OCI-LY3 (cell line): ENCODE data around the gene CRIP3.

Source experiments
- H2AFZ ChIP-seq: fragments of 200-600, 300-600 bp; shearing (Covaris generic); 2 replicates; pipeline ENCODE4 v1.6.0; 2014; ENCODE audit warnings: antibody characterized with exemption, low read depth, low read length
- H3K27ac ChIP-seq: fragments of 200-600, 300-600 bp; sonication (generic); 2 replicates; pipeline ENCODE4 v1.5.1; 2014; ENCODE audit warnings: mild to moderate bottlenecking, low read length, moderate library complexity, mixed read lengths
- H3K27me3 ChIP-seq: fragments of 200-600, 300-600 bp; sonication (generic); 2 replicates; pipeline ENCODE4 v1.6.1; 2014; ENCODE audit warnings: low read depth, low read length, mixed read lengths
- H3K36me3 ChIP-seq: fragments of 200-600, 300-600 bp; sonication (generic); replicated peaks from 2 replicates; pipeline ENCODE3; 2014; ENCODE audit warnings: low read depth, low read length, mixed read lengths
- H3K4me1 ChIP-seq: fragments of 300-600, 200-600 bp; sonication (generic); 2 replicates; pipeline ENCODE4 v1.6.1; 2014; ENCODE audit warnings: low read length, mixed read lengths
- H3K4me2 ChIP-seq: fragments of 200-600, 300-600 bp; sonication (generic); 2 replicates; pipeline ENCODE4 v1.6.1; 2014; ENCODE audit warnings: low read length, mixed read lengths
- H3K4me3 ChIP-seq: fragments of 300-600, 200-600 bp; sonication (generic); 2 replicates; pipeline ENCODE4 v1.5.1; 2014; ENCODE audit warnings: antibody characterized with exemption, mild to moderate bottlenecking, low read length, moderate library complexity
- H3K79me2 ChIP-seq: fragments of 300-600, 200-600 bp; shearing (Covaris generic); 2 replicates; pipeline ENCODE4 v1.6.1; 2014; ENCODE audit warnings: mild to moderate bottlenecking, low read length, mixed read lengths
- H3K9ac ChIP-seq: fragments of 300-600, 200-600 bp; shearing (Covaris generic); 2 replicates; pipeline ENCODE4 v1.6.0; 2014; ENCODE audit warnings: mild to moderate bottlenecking, low read length, moderate library complexity
- H3K9me3 ChIP-seq: fragments of 200-600, 300-600 bp; shearing (Covaris generic); 2 replicates; pipeline ENCODE4 v1.6.1; 2014; ENCODE audit warnings: low read length, mixed read lengths; ENCODE audit not compliant: insufficient read depth
- H4K20me1 ChIP-seq: fragments of 200-600, 300-600 bp; sonication (generic); 2 replicates; pipeline ENCODE4 v1.6.1; 2016; ENCODE audit warnings: low read length, mixed read lengths; ENCODE audit not compliant: insufficient read depth
- EZH2phosphoT487 ChIP-seq: fragments of 200-600 bp; shearing (Covaris generic); IDR thresholded peaks from 2 replicates; pipeline ENCODE4 v1.6.1; 2018; ENCODE audit warnings: antibody characterized with exemption, mixed run types, low read depth
- TF ChIP-seq, protein P1 (sequence below): fragments of 200-600, 300-600 bp; sonication (generic); IDR thresholded peaks from 2 replicates; pipeline ENCODE4 v1.5.1; 2014; ENCODE audit warnings: antibody characterized with exemption, low read length, low read depth

The CRIP3 gene

DNA sequence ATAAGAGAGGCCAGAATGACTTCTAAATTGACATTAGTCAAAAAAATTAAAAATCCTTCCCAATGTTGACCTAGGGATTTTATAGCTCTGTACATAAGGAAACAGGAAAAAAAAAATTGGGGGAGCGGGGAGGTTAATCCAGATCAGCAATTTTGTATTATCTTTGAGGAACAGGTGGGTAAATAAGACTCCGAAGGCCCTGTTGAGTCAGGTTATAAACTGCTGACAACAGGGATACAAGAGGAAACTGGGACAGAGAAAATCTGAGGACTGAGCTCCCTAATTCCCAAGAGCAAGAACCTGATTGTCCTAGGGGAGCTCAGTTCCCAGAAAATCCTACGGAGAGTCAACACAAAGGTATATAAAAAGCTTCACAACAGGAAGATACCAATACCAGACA is 26.8 kb upstream of the CRIP3 start:
- H4K20me1 ChIP-seq = no peaks in the 10 kb centered on the region
- H3K79me2 ChIP-seq = peaks cover 15% of the 10 kb centered on the region
- TF ChIP-seq EZH2phosphoT487 = no peak
- TF ChIP-seq, protein P1, sequence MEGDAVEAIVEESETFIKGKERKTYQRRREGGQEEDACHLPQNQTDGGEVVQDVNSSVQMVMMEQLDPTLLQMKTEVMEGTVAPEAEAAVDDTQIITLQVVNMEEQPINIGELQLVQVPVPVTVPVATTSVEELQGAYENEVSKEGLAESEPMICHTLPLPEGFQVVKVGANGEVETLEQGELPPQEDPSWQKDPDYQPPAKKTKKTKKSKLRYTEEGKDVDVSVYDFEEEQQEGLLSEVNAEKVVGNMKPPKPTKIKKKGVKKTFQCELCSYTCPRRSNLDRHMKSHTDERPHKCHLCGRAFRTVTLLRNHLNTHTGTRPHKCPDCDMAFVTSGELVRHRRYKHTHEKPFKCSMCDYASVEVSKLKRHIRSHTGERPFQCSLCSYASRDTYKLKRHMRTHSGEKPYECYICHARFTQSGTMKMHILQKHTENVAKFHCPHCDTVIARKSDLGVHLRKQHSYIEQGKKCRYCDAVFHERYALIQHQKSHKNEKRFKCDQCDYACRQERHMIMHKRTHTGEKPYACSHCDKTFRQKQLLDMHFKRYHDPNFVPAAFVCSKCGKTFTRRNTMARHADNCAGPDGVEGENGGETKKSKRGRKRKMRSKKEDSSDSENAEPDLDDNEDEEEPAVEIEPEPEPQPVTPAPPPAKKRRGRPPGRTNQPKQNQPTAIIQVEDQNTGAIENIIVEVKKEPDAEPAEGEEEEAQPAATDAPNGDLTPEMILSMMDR = no peak
- no peak overlapping the region for H3K4me2 ChIP-seq
- H3K27ac ChIP-seq = no peak overlapping the region
- H3K9ac ChIP-seq = no peak overlapping the region
- no peaks in the 10 kb centered on the region for H3K27me3 ChIP-seq
- peaks cover 73% of the 10 kb centered on the region for H3K4me1 ChIP-seq
- H3K9me3 ChIP-seq = no peaks in the 10 kb centered on the region
- H2AFZ ChIP-seq = no peak overlapping the region
- no peak overlapping the region for H3K4me3 ChIP-seq
- peaks cover 47% of the 10 kb centered on the region for H3K36me3 ChIP-seq

DNA sequence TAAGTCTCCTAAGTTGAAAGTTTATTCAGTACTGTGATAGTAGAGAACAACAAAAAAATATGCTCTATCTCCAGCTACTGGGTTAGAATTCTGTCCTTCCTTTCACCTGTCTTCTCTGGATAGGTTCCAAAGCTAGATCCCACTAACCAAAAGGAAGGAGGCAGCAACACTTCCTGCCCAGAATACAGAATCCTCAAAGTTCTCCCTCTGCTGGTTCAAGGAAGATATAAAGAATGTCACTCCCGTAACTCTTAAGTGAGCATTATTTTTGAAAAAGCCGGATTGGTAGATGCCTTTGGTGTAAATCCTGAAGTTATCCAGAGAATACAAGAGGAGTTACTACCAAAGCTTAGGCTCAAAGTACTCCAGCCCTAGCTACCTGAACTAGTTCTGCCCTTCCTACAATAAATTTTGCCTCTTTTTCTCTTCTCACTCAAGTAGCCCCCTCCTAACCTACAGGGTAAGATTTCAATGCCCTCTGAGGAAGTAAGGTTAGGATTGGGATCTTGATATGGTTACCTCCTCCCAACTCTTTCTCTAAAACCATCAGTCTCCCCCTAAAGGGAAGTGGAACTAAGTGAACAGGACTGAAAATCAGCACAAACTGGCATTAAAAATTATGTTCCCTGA is 26.0 kb upstream of the CRIP3 start:
- H2AFZ ChIP-seq = no peak overlapping the region
- TF ChIP-seq, protein P1 = peak; percentile 61
- no peak for TF ChIP-seq EZH2phosphoT487
- H3K27ac ChIP-seq = 0 out of 2 replicates have a peak overlapping the region, but pooled peaks have one; percentile 2
- peaks cover 64% of the 10 kb centered on the region for H3K4me1 ChIP-seq
- no peaks in the 10 kb centered on the region for H4K20me1 ChIP-seq
- no peak overlapping the region for H3K9ac ChIP-seq
- peak overlapping the region; percentile 6 for H3K4me2 ChIP-seq
- H3K27me3 ChIP-seq = no peaks in the 10 kb centered on the region
- peaks cover 15% of the 10 kb centered on the region for H3K79me2 ChIP-seq
- no peaks in the 10 kb centered on the region for H3K9me3 ChIP-seq
- H3K4me3 ChIP-seq = no peak overlapping the region
- H3K36me3 ChIP-seq = peaks cover 38% of the 10 kb centered on the region

DNA sequence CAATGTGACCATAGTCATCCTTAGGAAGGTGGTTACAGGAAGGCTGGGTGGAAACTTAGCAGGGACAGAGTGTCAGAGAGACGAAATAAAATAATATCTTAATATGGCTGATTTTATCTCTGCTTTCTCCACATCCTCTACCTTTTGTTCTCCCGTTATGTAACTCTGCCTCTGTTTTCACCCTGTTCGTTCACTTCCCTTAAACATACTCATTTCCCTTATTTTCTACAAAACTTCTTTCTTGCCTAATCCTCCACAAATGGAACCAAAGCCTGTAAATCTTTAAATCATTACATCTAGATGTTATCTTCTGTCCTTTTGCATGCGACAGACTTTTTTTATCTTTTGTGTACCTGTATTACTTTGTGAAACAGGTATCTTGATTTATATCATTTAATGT is 23.3 kb upstream of the CRIP3 start:
- H3K27ac ChIP-seq = no peak overlapping the region
- no peak overlapping the region for H3K4me3 ChIP-seq
- no peaks in the 10 kb centered on the region for H3K27me3 ChIP-seq
- TF ChIP-seq, protein P1 = no peak
- TF ChIP-seq EZH2phosphoT487 = no peak
- peaks cover 5% of the 10 kb centered on the region for H3K79me2 ChIP-seq
- peaks cover 37% of the 10 kb centered on the region for H3K4me1 ChIP-seq
- H3K4me2 ChIP-seq = peak overlapping the region; percentile 20
- peaks cover 32% of the 10 kb centered on the region for H3K36me3 ChIP-seq
- H3K9ac ChIP-seq = no peak overlapping the region
- no peaks in the 10 kb centered on the region for H3K9me3 ChIP-seq
- H4K20me1 ChIP-seq = no peaks in the 10 kb centered on the region
- no peak overlapping the region for H2AFZ ChIP-seq

DNA sequence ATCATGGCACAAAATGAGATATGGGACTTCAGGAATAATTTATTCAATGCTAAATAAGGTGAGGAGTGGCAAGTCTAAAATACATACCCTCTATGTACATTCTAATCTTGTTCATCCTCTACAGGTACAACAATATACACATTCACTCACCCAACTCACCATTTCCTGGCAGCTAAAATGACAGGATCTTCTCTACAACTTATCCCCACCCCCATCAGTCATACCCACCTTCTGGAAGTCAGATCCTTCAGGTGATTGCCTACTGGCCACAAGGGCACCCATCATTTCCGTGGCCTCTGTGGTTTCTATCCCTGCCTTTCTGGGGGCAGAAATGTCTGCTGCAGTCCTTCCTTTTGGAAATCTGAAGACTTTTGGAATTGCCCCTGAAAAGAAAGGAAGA is 22.8 kb upstream of the CRIP3 start:
- no peaks in the 10 kb centered on the region for H4K20me1 ChIP-seq
- no peak for TF ChIP-seq EZH2phosphoT487
- TF ChIP-seq, protein P1 = no peak
- H3K4me1 ChIP-seq = peaks cover 34% of the 10 kb centered on the region

More for the DNA sequence above, 22.8 kb upstream of the CRIP3 start:
- Histone ChIP-seq H3K4me3 (no peak overlapping the region), H3K27ac (no peak overlapping the region), H3K9me3 (no peaks in the 10 kb centered on the region), H3K36me3 (peaks cover 29% of the 10 kb centered on the region), H3K27me3 (no peaks in the 10 kb centered on the region), H3K9ac (no peak overlapping the region), H3K79me2 (peaks cover 3% of the 10 kb centered on the region; the same call in 1 of the 2 replicates), H3K4me2 (peak overlapping the region; percentile 20), H2AFZ (no peak overlapping the region)
